Keratinocyte (primary cell): Measurements from ENCODE around the gene SMOC1. TPM values are rescaled to one million over a fixed set of nuclear protein-coding genes. Genes with fewer than 3 reads are reported as not detected.

Experiments
- DNase-seq: peaks from one replicate; pipeline ENCODE4 v3.0.0-alpha.2; 2011; ENCODE audit warnings: low read depth, missing footprints, low spot score
- FAIRE-seq: peaks from 2 replicates; lab custom pipeline; 2011; peaks lifted over from hg19 to GRCh38; lab: Jason Lieb, UNC
- H2AFZ ChIP-seq: 2 replicates; pipeline ENCODE4 v1.6.0; 2012; ENCODE audit warnings: low read length, control low read depth, inconsistent platforms; ENCODE audit not compliant: control insufficient read depth
- H3K27ac ChIP-seq: 2 replicates; pipeline ENCODE4 v1.5.1; 2011; ENCODE audit warnings: low read length; ENCODE audit not compliant: control insufficient read depth, insufficient read depth
- H3K27me3 ChIP-seq: 3 replicates; pipeline ENCODE4 v1.6.0; 2011; ENCODE audit warnings: low read length; ENCODE audit not compliant: control insufficient read depth, insufficient read depth; ENCODE audit errors: extremely low read depth
- H3K36me3 ChIP-seq, 2 experiments: 2 replicates in 1 of 2; 3 replicates in 1 of 2; pipeline ENCODE4 v1.5.1; 2011; ENCODE audit warnings: low read length in 2 of 2, mild to moderate bottlenecking in 1 of 2; ENCODE audit not compliant: control insufficient read depth in 2 of 2, insufficient read depth in 2 of 2; ENCODE audit errors: extremely low read depth in 1 of 2
- H3K4me1 ChIP-seq: 3 replicates; pipeline ENCODE4 v1.5.1; 2011; ENCODE audit warnings: low read length; ENCODE audit not compliant: control insufficient read depth, insufficient read depth; ENCODE audit errors: extremely low read depth
- H3K4me2 ChIP-seq: 3 replicates; pipeline ENCODE4 v1.6.0; 2011; ENCODE audit warnings: low read depth, low read length; ENCODE audit not compliant: control insufficient read depth, insufficient read depth; ENCODE audit errors: extremely low read depth
- H3K4me3 ChIP-seq, 3 experiments: fragments of 200-600 bp in 1 of 3; sonication (generic) in 1 of 3; 2 replicates in 2 of 3; 3 replicates in 1 of 3; pipeline ENCODE4 v1.5.1; 2011 to 2016; ENCODE audit warnings: low read length in 3 of 3, mild to moderate bottlenecking in 3 of 3, control low read depth in 2 of 3, inconsistent platforms in 1 of 3, low read depth in 1 of 3, mixed read lengths in 1 of 3, mixed run types in 1 of 3, moderate library complexity in 1 of 3; ENCODE audit not compliant: control insufficient read depth in 2 of 3, insufficient read depth in 2 of 3; ENCODE audit errors: extremely low read depth in 1 of 3
- H3K79me2 ChIP-seq: 2 replicates; pipeline ENCODE4 v1.6.0; 2012; ENCODE audit warnings: low read length; ENCODE audit not compliant: control insufficient read depth, insufficient read depth
- H3K9ac ChIP-seq: 3 replicates; pipeline ENCODE4 v1.6.0; 2011; ENCODE audit warnings: low read length; ENCODE audit not compliant: control insufficient read depth, insufficient read depth; ENCODE audit errors: extremely low read depth
- H3K9me1 ChIP-seq: 3 replicates; pipeline ENCODE4 v1.6.0; 2011; ENCODE audit warnings: low read length; ENCODE audit not compliant: control insufficient read depth, insufficient read depth; ENCODE audit errors: extremely low read depth
- H3K9me3 ChIP-seq: 2 replicates; pipeline ENCODE4 v1.5.1; 2012; ENCODE audit warnings: low read depth, low read length; ENCODE audit not compliant: control insufficient read depth
- H4K20me1 ChIP-seq: 3 replicates; pipeline ENCODE4 v1.6.0; 2011; ENCODE audit warnings: low read length; ENCODE audit not compliant: control insufficient read depth, insufficient read depth; ENCODE audit errors: extremely low read depth
- CTCF ChIP-seq, 3 experiments: IDR thresholded peaks in 1 of 3; conservative IDR thresholded peaks in 1 of 3; optimal IDR thresholded peaks in 1 of 3; 2 replicates in 2 of 3; 3 replicates in 1 of 3; pipeline versions ENCODE3 to v1.5.1; 2011; ENCODE audit warnings: low read length in 3 of 3, mild to moderate bottlenecking in 3 of 3, moderate library complexity in 2 of 3, control low read depth in 1 of 3, inconsistent platforms in 1 of 3; ENCODE audit not compliant: insufficient read depth in 2 of 3; ENCODE audit errors: extremely low read depth in 1 of 3
- EZH2 ChIP-seq: IDR thresholded peaks from one replicate; pipeline ENCODE4 v1.6.1; 2012; ENCODE audit warnings: inconsistent platforms, mild to moderate bottlenecking, low read length, moderate library complexity
- dilution Hi-C: fragments of 300-500 bp; cut with MboI; formaldehyde crosslinking; loops from one replicate; pipeline ENCODE4 v1.7.0; 2020; ENCODE audit warnings: low sequenced_read_pairs; ENCODE audit not compliant: extremely low pct_ligation_motif_present
- polyA plus RNA-seq, 5 experiments: library from polyadenylated mRNA; depleted of rRNA in 3 of 5; stranded (reverse) in 3 of 5; stranded (forward) in 1 of 5; unstranded in 1 of 5; fragments of >200 nt; gene quantifications; 1 replicate in 1 of 5; 2 replicates in 3 of 5; 3 replicates in 1 of 5; pipeline versions ENCODE4 v1.2.1 to v1.2.3, GENCODE V29; 2011 to 2012; ENCODE audit warnings: missing spikeins in 2 of 5, low read depth in 1 of 5, low replicate concordance in 1 of 5

SMOC1 gene
- polyA plus RNA-seq, 1 donor (not counting 4 experiments of a cell fraction or from before 2014, with no cell fraction given) = 6.0 TPM

GRCh38 chr14:70045844-70046535 lies 166.8 kb downstream of the SMOC1 start:
- Histone ChIP-seq H3K9ac (no peak overlapping the region), H3K36me3 (no peaks in the 10 kb centered on the region), H3K4me3 (no peak overlapping the region), H3K9me1 (no peaks in the 10 kb centered on the region), H3K27ac (no peak overlapping the region), H3K9me3 (no peaks in the 10 kb centered on the region), H4K20me1 (no peaks in the 10 kb centered on the region), H3K4me2 (no peak overlapping the region), H3K27me3 (no peaks in the 10 kb centered on the region), H2AFZ (no peak overlapping the region), H3K79me2 (no peaks in the 10 kb centered on the region), H3K4me1 (peaks cover 3% of the 10 kb centered on the region)
- no peak for DNase-seq
- peak; percentile 57 for FAIRE-seq
- dilution Hi-C loops = no loop called here
- TF ChIP-seq EZH2 (no peak), CTCF (optimal IDR thresholded peaks at IDR 0.05 in 1 of 3, IDR thresholded peaks at IDR 0.05 in 1 of 3, conservative IDR thresholded peaks at IDR 0.05 in 1 of 3; ENCODE audit: extremely low read depth in 1 of 3, insufficient read depth in 2 of 3, low read length in 3 of 3) (peak; percentile 70 to 99 (median 96))

DNA sequence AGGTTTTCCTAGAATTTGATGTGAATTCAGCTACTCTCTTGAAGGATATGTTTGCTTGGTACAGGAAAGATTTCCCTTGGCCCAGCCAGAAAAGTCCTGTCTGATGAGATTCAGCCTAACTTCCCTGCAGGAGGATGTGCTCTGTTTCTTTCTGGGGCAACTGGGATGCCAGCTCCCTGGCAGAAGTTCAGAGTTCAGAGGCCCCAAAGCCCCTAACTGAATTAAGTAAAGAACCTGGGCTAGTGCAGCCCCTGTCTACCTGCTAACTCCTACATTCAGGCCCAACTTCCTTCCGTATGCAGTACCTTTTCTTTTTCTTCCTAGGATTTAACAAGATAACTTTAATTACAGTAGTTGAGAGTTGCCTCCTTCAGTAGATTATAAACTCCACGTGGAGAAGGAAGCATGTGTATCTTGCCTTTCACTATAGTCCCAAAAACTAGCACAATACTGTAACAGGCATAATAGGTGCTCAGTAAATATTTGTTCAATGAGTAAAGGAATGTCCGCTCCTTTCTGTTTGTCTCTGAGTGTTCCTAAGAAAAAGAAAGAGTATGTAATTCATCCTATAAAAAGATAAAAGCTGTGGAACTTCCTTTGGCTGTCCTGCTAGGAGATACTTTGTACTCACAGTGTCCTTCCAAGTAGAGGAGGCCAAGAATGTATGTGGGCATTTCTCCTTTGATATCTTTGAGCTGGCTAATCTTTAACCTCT lies 168.5 kb downstream of the SMOC1 start:
- Histone ChIP-seq H3K9me1 (no peaks in the 10 kb centered on the region), H3K27ac (no peak overlapping the region), H3K9ac (no peak overlapping the region), H3K4me2 (no peak overlapping the region), H3K4me1 (peaks cover 3% of the 10 kb centered on the region), H2AFZ (no peak overlapping the region), H3K9me3 (no peaks in the 10 kb centered on the region), H3K36me3 (no peaks in the 10 kb centered on the region), H3K27me3 (no peaks in the 10 kb centered on the region), H3K4me3 (no peak overlapping the region), H4K20me1 (no peaks in the 10 kb centered on the region), H3K79me2 (no peaks in the 10 kb centered on the region)
- no peak for TF ChIP-seq CTCF (optimal IDR thresholded peaks at IDR 0.05 in 1 of 3, IDR thresholded peaks at IDR 0.05 in 1 of 3, conservative IDR thresholded peaks at IDR 0.05 in 1 of 3; ENCODE audit: extremely low read depth in 1 of 3, insufficient read depth in 2 of 3, low read length in 3 of 3)
- no peak for TF ChIP-seq EZH2
- DNase-seq = no peak
- FAIRE-seq = no peak
- dilution Hi-C loops = no loop called here
